ENCODE measurements around the gene MCFD2.

GRCh38 chr2:46852124-46852523, 63.5 kb downstream of the MCFD2 start:
- TF ChIP-seq, protein P1, sequence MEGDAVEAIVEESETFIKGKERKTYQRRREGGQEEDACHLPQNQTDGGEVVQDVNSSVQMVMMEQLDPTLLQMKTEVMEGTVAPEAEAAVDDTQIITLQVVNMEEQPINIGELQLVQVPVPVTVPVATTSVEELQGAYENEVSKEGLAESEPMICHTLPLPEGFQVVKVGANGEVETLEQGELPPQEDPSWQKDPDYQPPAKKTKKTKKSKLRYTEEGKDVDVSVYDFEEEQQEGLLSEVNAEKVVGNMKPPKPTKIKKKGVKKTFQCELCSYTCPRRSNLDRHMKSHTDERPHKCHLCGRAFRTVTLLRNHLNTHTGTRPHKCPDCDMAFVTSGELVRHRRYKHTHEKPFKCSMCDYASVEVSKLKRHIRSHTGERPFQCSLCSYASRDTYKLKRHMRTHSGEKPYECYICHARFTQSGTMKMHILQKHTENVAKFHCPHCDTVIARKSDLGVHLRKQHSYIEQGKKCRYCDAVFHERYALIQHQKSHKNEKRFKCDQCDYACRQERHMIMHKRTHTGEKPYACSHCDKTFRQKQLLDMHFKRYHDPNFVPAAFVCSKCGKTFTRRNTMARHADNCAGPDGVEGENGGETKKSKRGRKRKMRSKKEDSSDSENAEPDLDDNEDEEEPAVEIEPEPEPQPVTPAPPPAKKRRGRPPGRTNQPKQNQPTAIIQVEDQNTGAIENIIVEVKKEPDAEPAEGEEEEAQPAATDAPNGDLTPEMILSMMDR (IDR thresholded peaks at IDR 0.05): no peak
- TF ChIP-seq POLR2AphosphoS5 (IDR thresholded peaks at IDR 0.05; ENCODE audit: insufficient read depth in 1 of 2, low read depth in 1 of 2): no peak

All from vagina (tissue), 2 donors.